Keratinocyte (primary cell): ENCODE results near the gene TENM4.

Experiments used
- CTCF ChIP-seq, 3 experiments: IDR thresholded peaks in 1 of 3; conservative IDR thresholded peaks in 1 of 3; optimal IDR thresholded peaks in 1 of 3; 2 replicates in 2 of 3; 3 replicates in 1 of 3; pipeline versions ENCODE3 to v1.5.1; 2011; ENCODE audit warnings: low read length in 3 of 3, mild to moderate bottlenecking in 3 of 3, moderate library complexity in 2 of 3, control low read depth in 1 of 3, inconsistent platforms in 1 of 3; ENCODE audit not compliant: insufficient read depth in 2 of 3; ENCODE audit errors: extremely low read depth in 1 of 3
- EZH2 ChIP-seq: IDR thresholded peaks from one replicate; pipeline ENCODE4 v1.6.1; 2012; ENCODE audit warnings: inconsistent platforms, mild to moderate bottlenecking, low read length, moderate library complexity

GRCh38 chr11:79404325-79404724, 36.5 kb downstream of the TENM4 start:
- no peak for TF ChIP-seq EZH2
- no peak for TF ChIP-seq CTCF (optimal IDR thresholded peaks at IDR 0.05 in 1 of 3, IDR thresholded peaks at IDR 0.05 in 1 of 3, conservative IDR thresholded peaks at IDR 0.05 in 1 of 3; ENCODE audit: extremely low read depth in 1 of 3, insufficient read depth in 2 of 3, low read length in 3 of 3)
